SK-N-SH (cell line): Measurements from ENCODE around the gene HOXC13. TPM values are rescaled to one million over a fixed set of nuclear protein-coding genes. Genes with fewer than 3 reads are reported as not detected.

Source experiments
- CTCF ChIA-PET: fragments of 300-600, 350-600 bp; formaldehyde crosslinking; extraction: SDS; loops from one replicate; lab custom pipeline; 2021; lab: Yijun Ruan, JAX
- POLR2A ChIA-PET: fragments of 350-600 bp; sonication (Branson Sonifier 250); formaldehyde crosslinking; extraction: SDS; loops from one replicate; lab custom pipeline; 2020; ENCODE audit warnings: antibody characterized with exemption, inconsistent platforms; lab: Yijun Ruan, JAX
- DNase-seq: peaks from one replicate; pipeline ENCODE4 v3.0.0; 2012
- H2AFZ ChIP-seq: fragments of 200-600 bp; sonication (generic); 2 replicates; pipeline ENCODE4 v1.8.1; 2016; ENCODE audit warnings: antibody characterized with exemption, mild to moderate bottlenecking, low read depth
- H3F3A ChIP-seq: fragments of 200-600 bp; sonication (generic); replicated peaks from 2 replicates; pipeline ENCODE3; 2016; ENCODE audit warnings: antibody characterized with exemption, mild to moderate bottlenecking; ENCODE audit not compliant: insufficient read depth
- H3K27ac ChIP-seq, 2 experiments: fragments of 200-500 bp in 1 of 2; fragments of 200-600 bp in 1 of 2; sonication (Bioruptor generic) in 1 of 2; sonication (generic), shearing (Covaris generic) in 1 of 2; 2 replicates each; pipeline versions ENCODE4 v1.5.1 to v1.6.1; 2014 to 2016; ENCODE audit warnings: low read depth in 2 of 2, inconsistent platforms in 1 of 2, low read length in 1 of 2, mild to moderate bottlenecking in 1 of 2, mixed read lengths in 1 of 2
- H3K27me3 ChIP-seq: fragments of 200-600 bp; sonication (generic), shearing (Covaris generic); 2 replicates; pipeline ENCODE4 v1.6.1; 2016; ENCODE audit warnings: mixed run types; ENCODE audit not compliant: insufficient read depth
- H3K36me3 ChIP-seq, 2 experiments: fragments of 200-500 bp in 1 of 2; fragments of 200-600 bp in 1 of 2; sonication (Bioruptor generic) in 1 of 2; sonication (generic) in 1 of 2; replicated peaks in 1 of 2; 2 replicates each; pipeline versions ENCODE3 to v1.5.1; 2014 to 2016; ENCODE audit warnings: low read length in 1 of 2, mild to moderate bottlenecking in 1 of 2; ENCODE audit not compliant: insufficient read depth in 2 of 2, control insufficient read depth in 1 of 2
- H3K4me1 ChIP-seq, 2 experiments: fragments of 200-500 bp in 1 of 2; fragments of 200-600 bp in 1 of 2; sonication (Bioruptor generic) in 1 of 2; sonication (generic), shearing (Covaris generic) in 1 of 2; 2 replicates each; pipeline versions ENCODE4 v1.5.1 to v1.6.1; 2014 to 2016; ENCODE audit warnings: low read depth in 1 of 2, low read length in 1 of 2, mixed run types in 1 of 2; ENCODE audit not compliant: insufficient read depth in 2 of 2, control insufficient read depth in 1 of 2
- H3K4me2 ChIP-seq: fragments of 200-600 bp; sonication (generic), shearing (Covaris generic); 2 replicates; pipeline ENCODE4 v1.6.1; 2017; ENCODE audit warnings: mixed run types
- H3K4me3 ChIP-seq, 2 experiments: fragments of 200-500 bp in 1 of 2; fragments of 200-600 bp in 1 of 2; sonication (Bioruptor generic) in 1 of 2; sonication (generic), shearing (Covaris generic) in 1 of 2; 2 replicates each; pipeline versions ENCODE4 v1.5.1 to v1.8.1; 2014 to 2016; ENCODE audit warnings: low read depth in 2 of 2, inconsistent platforms in 1 of 2, low read length in 1 of 2, mild to moderate bottlenecking in 1 of 2, mixed read lengths in 1 of 2, moderate library complexity in 1 of 2
- H3K79me2 ChIP-seq: fragments of 200-600 bp; sonication (generic); 2 replicates; pipeline ENCODE4 v1.8.1; 2017; ENCODE audit warnings: mild to moderate bottlenecking; ENCODE audit not compliant: insufficient read depth
- H3K9ac ChIP-seq: fragments of 200-600 bp; sonication (generic); 2 replicates; pipeline ENCODE4 v1.6.1; 2017; ENCODE audit warnings: mixed run types
- H3K9me2 ChIP-seq: fragments of 200-600 bp; sonication (generic); 2 replicates; pipeline ENCODE4 v1.6.1; 2017; ENCODE audit warnings: mixed run types
- H3K9me3 ChIP-seq: fragments of 200-600 bp; sonication (generic); 2 replicates; pipeline ENCODE4 v1.6.1; 2017; ENCODE audit warnings: mixed run types, mild to moderate bottlenecking, moderate library complexity
- H4K20me1 ChIP-seq: fragments of 200-600 bp; sonication (generic); 2 replicates; pipeline ENCODE4 v1.6.1; 2017; ENCODE audit warnings: mild to moderate bottlenecking, mixed run types; ENCODE audit not compliant: insufficient read depth
- CHD2 ChIP-seq: fragments of 150-350 bp; IDR thresholded peaks from 2 replicates; pipeline ENCODE4 v1.6.1; 2018; ENCODE audit warnings: low read length; ENCODE audit not compliant: partially characterized antibody
- EZH2phosphoT487 ChIP-seq: fragments of 200-600 bp; sonication (generic); IDR thresholded peaks from 2 replicates; pipeline ENCODE4 v1.6.1; 2017; ENCODE audit warnings: low read depth, mixed run types, mild to moderate bottlenecking, antibody characterized with exemption, moderate library complexity, borderline replicate concordance
- FOXJ3 ChIP-seq: sonication (generic); formaldehyde crosslinking; IDR thresholded peaks from 2 replicates; pipeline ENCODE4 v1.5.1; 2020; ENCODE audit warnings: mild to moderate bottlenecking, missing genetic modification reagents
- FOXM1 ChIP-seq: IDR thresholded peaks from 2 replicates; pipeline ENCODE4 v1.4.0; 2012; ENCODE audit warnings: low read depth, mild to moderate bottlenecking
- MXI1 ChIP-seq: IDR thresholded peaks from 2 replicates; pipeline ENCODE4 v1.6.1; 2012; ENCODE audit warnings: mild to moderate bottlenecking, low read depth, low read length, improper control_type of control experiment
- NFIC ChIP-seq: IDR thresholded peaks from 2 replicates; pipeline ENCODE4 v1.4.0; 2012; ENCODE audit warnings: borderline replicate concordance
- PBX3 ChIP-seq: IDR thresholded peaks from 2 replicates; pipeline ENCODE4; 2012
- RFX5 ChIP-seq: IDR thresholded peaks from 2 replicates; pipeline ENCODE4 v1.6.1; 2012; ENCODE audit warnings: mild to moderate bottlenecking, improper control_type of control experiment, low read length
- TCF12 ChIP-seq: IDR thresholded peaks from 2 replicates; pipeline ENCODE4 v1.4.0; 2012
- ZBTB33 ChIP-seq: IDR thresholded peaks from 2 replicates; pipeline ENCODE4 v1.4.0; 2012; ENCODE audit warnings: low read depth, borderline replicate concordance
- WGBS: methylation state at CpG from one replicate; pipeline ENCODE4 v1.1.6; 2017; ENCODE audit warnings: low lambda C conversion rate; 5-methylcytosine and 5-hydroxymethylcytosine counted together
- polyA plus RNA-seq, 3 experiments: library from polyadenylated mRNA; depleted of rRNA; stranded (reverse); fragments of >200 nt; gene quantifications; 2 replicates each; pipeline ENCODE4 v1.2.3, GENCODE V29; 2012
- TF ChIP-seq, protein P1 (sequence below): IDR thresholded peaks from 2 replicates; pipeline ENCODE4 v1.4.0; 2012; ENCODE audit warnings: low read depth

The HOXC13 gene
- polyA plus RNA-seq, 1 of the 3 experiments (the other 2 are of a cell fraction): not detected

DNA sequence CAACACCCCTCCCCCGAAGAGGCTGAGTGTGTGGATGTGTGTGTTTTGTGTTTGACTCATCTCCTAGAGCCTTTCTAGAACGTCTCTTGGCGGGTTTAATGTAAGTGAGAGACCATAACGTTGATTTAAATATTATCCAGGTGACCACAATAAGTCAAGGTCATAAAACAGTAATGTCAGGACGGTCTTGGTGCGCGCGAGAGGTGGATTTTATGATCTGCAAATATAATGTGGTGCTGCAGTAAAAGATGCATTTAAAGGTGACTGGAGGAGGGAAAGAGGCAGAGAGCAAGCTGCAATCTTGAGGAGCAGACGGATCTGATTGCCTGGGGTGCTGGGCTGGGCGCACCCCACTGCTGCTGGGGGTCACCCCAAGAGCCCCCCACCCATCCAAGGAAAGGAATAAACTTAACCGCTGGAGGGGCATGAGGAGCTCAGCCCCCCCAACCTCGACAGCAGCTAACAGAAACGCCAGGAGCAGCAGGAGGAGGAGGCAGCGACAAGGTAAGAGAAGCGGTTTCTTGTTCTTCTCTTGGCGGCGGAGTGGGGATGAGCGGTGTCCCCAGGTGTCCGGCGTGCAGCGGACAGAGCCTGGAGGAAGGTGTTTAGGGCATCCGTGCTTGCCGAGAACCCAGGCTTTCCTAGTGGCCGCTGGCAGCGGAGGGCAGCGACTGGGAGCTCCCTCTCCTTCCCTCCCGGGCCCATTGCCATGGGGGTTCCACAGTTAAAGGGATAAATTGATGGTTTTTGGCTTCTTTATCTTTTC, 51.9 kb downstream of the HOXC13 start:
- no peaks in the 10 kb centered on the region for H3K9me3 ChIP-seq
- H2AFZ ChIP-seq: no peak overlapping the region
- H3K4me2 ChIP-seq: peak overlapping the region; percentile 48; the same call in 1 of the 2 replicates
- H3K4me1 ChIP-seq: peaks cover 0 to 11% of the 10 kb centered on the region in 2 experiments; a peak in 1 of 4 replicates
- WGBS: 11% methylated on average over 19 of the region's 27 CpGs
- CTCF ChIA-PET: interaction anchor here (0.6 to 12.8 kb wide), 19 partner anchors 8 to 409 kb away, joined by 3 to 194 read pairs (median 7); partner anchors contain the start of genes HOTAIR, HOXC11 and HOXC9
- H4K20me1 ChIP-seq: no peaks in the 10 kb centered on the region
- no peak overlapping the region for H3K27ac ChIP-seq
- no peaks in the 10 kb centered on the region for H3K79me2 ChIP-seq
- no peaks in the 10 kb centered on the region for H3K9me2 ChIP-seq
- H3F3A ChIP-seq: peaks cover 5% of the 10 kb centered on the region
- no peaks in the 10 kb centered on the region for H3K36me3 ChIP-seq
- DNase-seq: no peak
- H3K4me3 ChIP-seq: no peak overlapping the region
- H3K27me3 ChIP-seq: peaks cover 100% of the 10 kb centered on the region
- TF ChIP-seq EZH2phosphoT487 (no peak; the same call in 1 of the 2 replicates), RFX5 (no peak), PBX3 (no peak), FOXJ3 (CRISPR knock-in tag) (no peak), ZBTB33 (no peak), NFIC (no peak)
- TF ChIP-seq, protein P1, sequence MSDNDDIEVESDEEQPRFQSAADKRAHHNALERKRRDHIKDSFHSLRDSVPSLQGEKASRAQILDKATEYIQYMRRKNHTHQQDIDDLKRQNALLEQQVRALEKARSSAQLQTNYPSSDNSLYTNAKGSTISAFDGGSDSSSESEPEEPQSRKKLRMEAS: no peak
- POLR2A ChIA-PET: interaction anchor here (1.4 kb wide), 1 partner anchor 18 kb away, joined by 4 read pairs; the partner anchor contains the start of gene HOXC8
- H3K9ac ChIP-seq: no peak overlapping the region

DNA sequence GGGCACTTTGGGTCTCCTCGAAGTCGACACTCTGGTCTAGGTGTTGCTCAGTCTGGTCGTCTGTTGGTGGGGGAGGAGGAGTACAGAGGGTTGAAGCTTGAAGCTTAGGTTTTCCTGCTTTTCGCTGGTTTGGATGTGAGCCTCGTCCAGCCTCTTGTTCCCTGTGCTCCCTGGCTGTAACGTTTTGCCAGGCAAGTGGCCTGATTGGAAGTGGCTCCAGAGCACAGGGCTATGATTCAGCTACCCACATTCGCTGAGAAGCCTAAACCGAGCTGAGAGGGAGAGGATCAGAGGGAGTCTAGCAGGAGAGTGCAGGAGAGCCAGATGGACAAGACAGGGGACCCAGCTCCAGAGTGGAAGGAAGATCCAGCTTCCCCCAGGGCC, 52.4 kb downstream of the HOXC13 start:
- no peak overlapping the region for H3K9ac ChIP-seq
- no peaks in the 10 kb centered on the region for H3K9me2 ChIP-seq
- no peaks in the 10 kb centered on the region for H3K9me3 ChIP-seq
- peaks cover 0 to 6% of the 10 kb centered on the region in 2 experiments; a peak in 1 of 4 replicates for H3K4me1 ChIP-seq
- peak overlapping the region; percentile 48; the same call in 1 of the 2 replicates for H3K4me2 ChIP-seq
- no peak overlapping the region for H3K27ac ChIP-seq
- no peak overlapping the region for H3K4me3 ChIP-seq
- peaks cover 5% of the 10 kb centered on the region for H3F3A ChIP-seq
- no peaks in the 10 kb centered on the region for H3K79me2 ChIP-seq
- DNase-seq: no peak
- H3K36me3 ChIP-seq: no peaks in the 10 kb centered on the region
- no peaks in the 10 kb centered on the region for H4K20me1 ChIP-seq
- POLR2A ChIA-PET: interaction anchor here (1.4 kb wide), 1 partner anchor 18 kb away, joined by 4 read pairs; the partner anchor contains the start of gene HOXC8
- CTCF ChIA-PET: interaction anchor here (0.6 to 12.8 kb wide), 19 partner anchors 8 to 408 kb away, joined by 3 to 194 read pairs (median 7); partner anchors contain the start of genes HOTAIR, HOXC11 and HOXC9
- 12% methylated on average over 8 of the region's 8 CpGs for WGBS
- TF ChIP-seq, protein P1: no peak
- TF ChIP-seq RFX5 (no peak), MXI1 (no peak), CHD2 (no peak), NFIC (no peak), FOXJ3 (CRISPR knock-in tag) (no peak), TCF12 (no peak), FOXM1 (no peak)
- no peak overlapping the region for H2AFZ ChIP-seq
- peaks cover 100% of the 10 kb centered on the region for H3K27me3 ChIP-seq
